Measurements from ENCODE around the gene FAM98B.

DNA sequence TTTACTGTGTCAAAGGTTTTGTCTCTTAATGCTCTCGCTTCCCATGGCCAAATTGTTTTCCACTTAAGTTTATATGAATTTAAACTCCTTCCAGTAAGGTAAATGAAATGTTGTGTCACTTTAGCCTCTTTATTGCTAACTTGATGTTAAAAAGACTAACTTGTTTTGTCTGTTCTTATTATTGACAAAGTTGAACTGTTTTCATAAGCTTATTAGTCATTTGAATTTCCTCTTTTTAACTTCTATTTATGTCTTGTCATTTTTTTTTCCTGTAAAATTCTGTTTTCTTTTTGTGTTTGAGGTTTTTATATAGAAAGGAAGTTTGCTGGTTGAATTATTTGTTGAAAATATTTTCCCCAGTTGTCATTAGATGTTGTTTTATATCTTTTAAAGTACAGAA is 25.8 kb downstream of the FAM98B start:
- TF ChIP-seq ZNF207 (IDR thresholded peaks at IDR 0.05; ENCODE audit: borderline replicate concordance) (no peak), EZH2 (IDR thresholded peaks at IDR 0.05; ENCODE audit: borderline replicate concordance, control insufficient read depth, low read depth, low read length) (no peak), POLR2AphosphoS5 (IDR thresholded peaks at IDR 0.05; ENCODE audit: low read length) (no peak), CEBPB (IDR thresholded peaks at IDR 0.05; ENCODE audit: borderline replicate concordance in 1 of 2, low read depth in 2 of 2, low read length in 2 of 2) (no peak), BRCA1 (IDR thresholded peaks at IDR 0.05; ENCODE audit: low read depth, low read length) (no peak), TCF12 (IDR thresholded peaks at IDR 0.05; ENCODE audit: low read depth, low read length) (no peak), MEF2A (IDR thresholded peaks at IDR 0.05; ENCODE audit: insufficient read depth, low read depth, low read length) (no peak), EGR1 (IDR thresholded peaks at IDR 0.05; ENCODE audit: borderline replicate concordance in 1 of 2, low read depth in 2 of 2, low read length in 2 of 2) (no peak), RFX5 (IDR thresholded peaks at IDR 0.05; ENCODE audit: low read depth, low read length) (no peak), NR2C2 (IDR thresholded peaks at IDR 0.05; ENCODE audit: borderline replicate concordance, control insufficient read depth, insufficient read length, low read depth) (no peak)
- TF ChIP-seq, protein P1, sequence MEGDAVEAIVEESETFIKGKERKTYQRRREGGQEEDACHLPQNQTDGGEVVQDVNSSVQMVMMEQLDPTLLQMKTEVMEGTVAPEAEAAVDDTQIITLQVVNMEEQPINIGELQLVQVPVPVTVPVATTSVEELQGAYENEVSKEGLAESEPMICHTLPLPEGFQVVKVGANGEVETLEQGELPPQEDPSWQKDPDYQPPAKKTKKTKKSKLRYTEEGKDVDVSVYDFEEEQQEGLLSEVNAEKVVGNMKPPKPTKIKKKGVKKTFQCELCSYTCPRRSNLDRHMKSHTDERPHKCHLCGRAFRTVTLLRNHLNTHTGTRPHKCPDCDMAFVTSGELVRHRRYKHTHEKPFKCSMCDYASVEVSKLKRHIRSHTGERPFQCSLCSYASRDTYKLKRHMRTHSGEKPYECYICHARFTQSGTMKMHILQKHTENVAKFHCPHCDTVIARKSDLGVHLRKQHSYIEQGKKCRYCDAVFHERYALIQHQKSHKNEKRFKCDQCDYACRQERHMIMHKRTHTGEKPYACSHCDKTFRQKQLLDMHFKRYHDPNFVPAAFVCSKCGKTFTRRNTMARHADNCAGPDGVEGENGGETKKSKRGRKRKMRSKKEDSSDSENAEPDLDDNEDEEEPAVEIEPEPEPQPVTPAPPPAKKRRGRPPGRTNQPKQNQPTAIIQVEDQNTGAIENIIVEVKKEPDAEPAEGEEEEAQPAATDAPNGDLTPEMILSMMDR (IDR thresholded peaks at IDR 0.05 in 2 of 3, conservative IDR thresholded peaks at IDR 0.05 in 1 of 3; ENCODE audit: control insufficient read depth in 2 of 3, extremely low read depth in 1 of 3, insufficient read depth in 1 of 3, low read depth in 3 of 3, low read length in 3 of 3) = no peak
- TF ChIP-seq, protein P2, sequence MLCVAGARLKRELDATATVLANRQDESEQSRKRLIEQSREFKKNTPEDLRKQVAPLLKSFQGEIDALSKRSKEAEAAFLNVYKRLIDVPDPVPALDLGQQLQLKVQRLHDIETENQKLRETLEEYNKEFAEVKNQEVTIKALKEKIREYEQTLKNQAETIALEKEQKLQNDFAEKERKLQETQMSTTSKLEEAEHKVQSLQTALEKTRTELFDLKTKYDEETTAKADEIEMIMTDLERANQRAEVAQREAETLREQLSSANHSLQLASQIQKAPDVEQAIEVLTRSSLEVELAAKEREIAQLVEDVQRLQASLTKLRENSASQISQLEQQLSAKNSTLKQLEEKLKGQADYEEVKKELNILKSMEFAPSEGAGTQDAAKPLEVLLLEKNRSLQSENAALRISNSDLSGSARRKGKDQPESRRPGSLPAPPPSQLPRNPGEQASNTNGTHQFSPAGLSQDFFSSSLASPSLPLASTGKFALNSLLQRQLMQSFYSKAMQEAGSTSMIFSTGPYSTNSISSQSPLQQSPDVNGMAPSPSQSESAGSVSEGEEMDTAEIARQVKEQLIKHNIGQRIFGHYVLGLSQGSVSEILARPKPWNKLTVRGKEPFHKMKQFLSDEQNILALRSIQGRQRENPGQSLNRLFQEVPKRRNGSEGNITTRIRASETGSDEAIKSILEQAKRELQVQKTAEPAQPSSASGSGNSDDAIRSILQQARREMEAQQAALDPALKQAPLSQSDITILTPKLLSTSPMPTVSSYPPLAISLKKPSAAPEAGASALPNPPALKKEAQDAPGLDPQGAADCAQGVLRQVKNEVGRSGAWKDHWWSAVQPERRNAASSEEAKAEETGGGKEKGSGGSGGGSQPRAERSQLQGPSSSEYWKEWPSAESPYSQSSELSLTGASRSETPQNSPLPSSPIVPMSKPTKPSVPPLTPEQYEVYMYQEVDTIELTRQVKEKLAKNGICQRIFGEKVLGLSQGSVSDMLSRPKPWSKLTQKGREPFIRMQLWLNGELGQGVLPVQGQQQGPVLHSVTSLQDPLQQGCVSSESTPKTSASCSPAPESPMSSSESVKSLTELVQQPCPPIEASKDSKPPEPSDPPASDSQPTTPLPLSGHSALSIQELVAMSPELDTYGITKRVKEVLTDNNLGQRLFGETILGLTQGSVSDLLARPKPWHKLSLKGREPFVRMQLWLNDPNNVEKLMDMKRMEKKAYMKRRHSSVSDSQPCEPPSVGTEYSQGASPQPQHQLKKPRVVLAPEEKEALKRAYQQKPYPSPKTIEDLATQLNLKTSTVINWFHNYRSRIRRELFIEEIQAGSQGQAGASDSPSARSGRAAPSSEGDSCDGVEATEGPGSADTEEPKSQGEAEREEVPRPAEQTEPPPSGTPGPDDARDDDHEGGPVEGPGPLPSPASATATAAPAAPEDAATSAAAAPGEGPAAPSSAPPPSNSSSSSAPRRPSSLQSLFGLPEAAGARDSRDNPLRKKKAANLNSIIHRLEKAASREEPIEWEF (IDR thresholded peaks at IDR 0.05; ENCODE audit: insufficient replicate concordance, low read depth, low read length) = no peak

All from GM12878 (cell line).